HEK293 (cell line): ENCODE measurements around the gene PSMB11.

Experiments
- GLI2 ChIP-seq: fragments of 450-650 bp; formaldehyde crosslinking; IDR thresholded peaks from 2 replicates; pipeline ENCODE4; 2017; ENCODE audit warnings: missing biosample characterization, missing genetic modification characterization, low read depth, borderline replicate concordance
- GLI4 ChIP-seq: fragments of 450-650 bp; formaldehyde crosslinking; IDR thresholded peaks from 2 replicates; pipeline ENCODE4 v1.5.1; 2016; ENCODE audit warnings: missing biosample characterization, missing genetic modification characterization
- MYNN ChIP-seq: fragments of 450-650 bp; formaldehyde crosslinking; IDR thresholded peaks from 2 replicates; pipeline ENCODE4 v1.5.1; 2016; ENCODE audit warnings: missing biosample characterization, missing genetic modification characterization, borderline replicate concordance
- PRDM1 ChIP-seq: fragments of 450-650 bp; formaldehyde crosslinking; IDR thresholded peaks from 2 replicates; pipeline ENCODE4; 2016; ENCODE audit warnings: missing biosample characterization, missing genetic modification characterization
- SP2 ChIP-seq: fragments of 450-650 bp; formaldehyde crosslinking; IDR thresholded peaks from 2 replicates; pipeline ENCODE4 v1.5.1; 2016; ENCODE audit warnings: missing biosample characterization, missing genetic modification characterization
- SP7 ChIP-seq: fragments of 450-650 bp; formaldehyde crosslinking; IDR thresholded peaks from 2 replicates; pipeline ENCODE4 v1.5.1; 2016; ENCODE audit warnings: missing biosample characterization, missing genetic modification characterization
- TSHZ1 ChIP-seq: fragments of 450-650 bp; formaldehyde crosslinking; IDR thresholded peaks from 2 replicates; pipeline ENCODE4 v1.5.1; 2016; ENCODE audit warnings: missing biosample characterization, missing genetic modification characterization, borderline replicate concordance
- ZBTB48 ChIP-seq: fragments of 450-650 bp; formaldehyde crosslinking; IDR thresholded peaks from 2 replicates; pipeline ENCODE4 v1.5.1; 2016; ENCODE audit warnings: missing biosample characterization, missing genetic modification characterization
- ZBTB7A ChIP-seq: fragments of 450-650 bp; formaldehyde crosslinking; IDR thresholded peaks from 2 replicates; pipeline ENCODE4 v1.5.1; 2016; ENCODE audit warnings: low read depth, missing biosample characterization, missing genetic modification characterization
- ZNF132 ChIP-seq: fragments of 450-650 bp; formaldehyde crosslinking; IDR thresholded peaks from 2 replicates; pipeline ENCODE4 v1.5.1; 2017; ENCODE audit warnings: missing biosample characterization, missing genetic modification characterization, borderline replicate concordance
- ZNF148 ChIP-seq: fragments of 450-650 bp; formaldehyde crosslinking; IDR thresholded peaks from 2 replicates; pipeline ENCODE4 v1.5.0; 2017; ENCODE audit warnings: missing biosample characterization, missing genetic modification characterization, borderline replicate concordance
- ZNF157 ChIP-seq: fragments of 450-650 bp; formaldehyde crosslinking; IDR thresholded peaks from 2 replicates; pipeline ENCODE4 v1.5.1; 2016; ENCODE audit warnings: missing biosample characterization, missing genetic modification characterization
- ZNF16 ChIP-seq: fragments of 450-650 bp; formaldehyde crosslinking; IDR thresholded peaks from 2 replicates; pipeline ENCODE4 v1.5.1; 2016; ENCODE audit warnings: low read depth, missing biosample characterization, missing genetic modification characterization
- ZNF341 ChIP-seq: fragments of 450-650 bp; formaldehyde crosslinking; IDR thresholded peaks from 2 replicates; pipeline ENCODE4; 2016; ENCODE audit warnings: low read depth, missing biosample characterization, missing genetic modification characterization
- ZNF391 ChIP-seq: fragments of 450-650 bp; formaldehyde crosslinking; IDR thresholded peaks from 2 replicates; pipeline ENCODE4 v1.5.1; 2016; ENCODE audit warnings: low read depth, missing biosample characterization, missing genetic modification characterization, borderline replicate concordance
- ZNF394 ChIP-seq: fragments of 450-650 bp; formaldehyde crosslinking; IDR thresholded peaks from 2 replicates; pipeline ENCODE4 v1.5.1; 2016; ENCODE audit warnings: missing biosample characterization, missing genetic modification characterization, mild to moderate bottlenecking, moderate library complexity, borderline replicate concordance
- ZNF544 ChIP-seq: fragments of 450-650 bp; formaldehyde crosslinking; IDR thresholded peaks from 2 replicates; pipeline ENCODE4 v1.5.0; 2017; ENCODE audit warnings: missing biosample characterization, missing genetic modification characterization
- ZNF571 ChIP-seq: fragments of 450-650 bp; formaldehyde crosslinking; IDR thresholded peaks from 2 replicates; pipeline ENCODE4 v1.5.0; 2017; ENCODE audit warnings: missing biosample characterization, missing genetic modification characterization
- ZNF596 ChIP-seq: fragments of 450-650 bp; IDR thresholded peaks from 2 replicates; pipeline ENCODE4 v1.5.0; 2018; ENCODE audit warnings: missing biosample characterization, mild to moderate bottlenecking, missing genetic modification characterization, moderate library complexity
- ZNF600 ChIP-seq: fragments of 450-650 bp; formaldehyde crosslinking; IDR thresholded peaks from 2 replicates; pipeline ENCODE4 v1.5.1; 2016; ENCODE audit warnings: missing biosample characterization, missing genetic modification characterization
- ZNF623 ChIP-seq: fragments of 450-650 bp; formaldehyde crosslinking; IDR thresholded peaks from 2 replicates; pipeline ENCODE4 v1.5.1; 2016; ENCODE audit warnings: missing biosample characterization, missing genetic modification characterization
- ZNF658 ChIP-seq: fragments of 450-650 bp; formaldehyde crosslinking; IDR thresholded peaks from 2 replicates; pipeline ENCODE4; 2016; ENCODE audit warnings: missing biosample characterization, missing genetic modification characterization
- ZNF660 ChIP-seq: fragments of 450-650 bp; IDR thresholded peaks from 2 replicates; pipeline ENCODE4 v1.5.1; 2018; ENCODE audit warnings: missing biosample characterization, mild to moderate bottlenecking, missing genetic modification characterization
- ZNF664 ChIP-seq: fragments of 450-650 bp; formaldehyde crosslinking; IDR thresholded peaks from 2 replicates; pipeline ENCODE4 v1.5.1; 2016; ENCODE audit warnings: missing biosample characterization, missing genetic modification characterization
- ZNF768 ChIP-seq: fragments of 450-650 bp; formaldehyde crosslinking; IDR thresholded peaks from 2 replicates; pipeline ENCODE4 v1.5.1; 2018; ENCODE audit warnings: missing biosample characterization, mild to moderate bottlenecking, missing genetic modification characterization
- ZNF777 ChIP-seq: fragments of 450-650 bp; formaldehyde crosslinking; IDR thresholded peaks from 2 replicates; pipeline ENCODE4 v1.5.1; 2017; ENCODE audit warnings: missing biosample characterization, missing genetic modification characterization, borderline replicate concordance
- ZSCAN16 ChIP-seq: fragments of 450-650 bp; formaldehyde crosslinking; IDR thresholded peaks from 2 replicates; pipeline ENCODE4 v1.5.1; 2016; ENCODE audit warnings: missing biosample characterization, missing genetic modification characterization
- ZSCAN23 ChIP-seq: fragments of 450-650 bp; formaldehyde crosslinking; IDR thresholded peaks from 2 replicates; pipeline ENCODE4 v1.5.1; 2016; ENCODE audit warnings: missing biosample characterization, missing genetic modification characterization
- ZXDB ChIP-seq: fragments of 450-650 bp; formaldehyde crosslinking; IDR thresholded peaks from 2 replicates; pipeline ENCODE4 v1.5.1; 2016; ENCODE audit warnings: missing biosample characterization, missing genetic modification characterization
- TF ChIP-seq, protein P1 (sequence below): fragments of 450-650 bp; formaldehyde crosslinking; IDR thresholded peaks from 2 replicates; pipeline ENCODE4 v1.5.1; 2016; ENCODE audit warnings: missing biosample characterization, missing genetic modification characterization, low read depth
- TF ChIP-seq, protein P2 (sequence below): fragments of 450-650 bp; IDR thresholded peaks from 2 replicates; pipeline ENCODE4 v1.5.1; 2018; ENCODE audit warnings: missing biosample characterization, mild to moderate bottlenecking, missing genetic modification characterization

PSMB11 gene

DNA sequence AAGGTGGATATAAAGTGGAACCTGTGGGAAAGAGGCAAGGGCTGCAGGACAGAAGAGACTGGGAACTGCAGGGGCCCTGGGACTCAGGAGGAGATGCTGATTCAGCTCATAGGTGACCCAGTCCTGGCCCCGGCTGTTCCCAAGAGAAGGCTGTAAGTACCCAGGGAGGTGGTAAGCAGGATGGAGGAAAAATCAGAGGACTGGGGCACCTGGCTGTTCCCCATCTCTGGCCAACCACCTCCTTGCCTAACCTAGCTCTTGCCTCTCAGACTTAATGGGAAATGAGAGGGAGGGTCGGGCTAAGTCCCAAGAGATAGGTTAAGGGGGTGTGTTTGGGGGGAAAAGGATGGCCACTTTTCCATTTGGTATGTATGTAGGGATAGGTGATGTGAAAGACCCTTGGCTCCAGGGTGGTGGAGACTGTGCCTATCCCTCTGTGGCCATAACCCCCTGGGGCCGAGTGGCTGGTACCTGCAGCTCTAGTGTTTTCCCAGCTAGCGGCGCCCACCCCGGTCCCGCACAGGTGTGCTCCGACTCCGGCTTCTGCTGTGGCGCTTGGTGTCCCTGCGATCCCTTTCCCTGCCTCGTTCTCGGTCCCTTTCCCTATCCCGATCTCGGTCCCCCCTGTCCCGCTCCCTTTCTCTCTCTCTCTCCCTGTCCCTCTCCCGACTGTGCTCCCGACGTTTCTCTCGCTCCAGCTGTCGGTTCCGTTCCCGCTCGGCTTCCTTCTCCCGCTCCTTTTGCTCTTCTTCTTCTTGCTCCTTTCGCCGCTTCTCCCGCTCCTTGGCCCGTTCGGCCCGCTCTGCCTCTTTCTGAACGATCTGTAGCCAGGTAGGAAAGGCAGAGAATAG lies 16.9 kb downstream of the PSMB11 start (continued):
- TF ChIP-seq, protein P1, sequence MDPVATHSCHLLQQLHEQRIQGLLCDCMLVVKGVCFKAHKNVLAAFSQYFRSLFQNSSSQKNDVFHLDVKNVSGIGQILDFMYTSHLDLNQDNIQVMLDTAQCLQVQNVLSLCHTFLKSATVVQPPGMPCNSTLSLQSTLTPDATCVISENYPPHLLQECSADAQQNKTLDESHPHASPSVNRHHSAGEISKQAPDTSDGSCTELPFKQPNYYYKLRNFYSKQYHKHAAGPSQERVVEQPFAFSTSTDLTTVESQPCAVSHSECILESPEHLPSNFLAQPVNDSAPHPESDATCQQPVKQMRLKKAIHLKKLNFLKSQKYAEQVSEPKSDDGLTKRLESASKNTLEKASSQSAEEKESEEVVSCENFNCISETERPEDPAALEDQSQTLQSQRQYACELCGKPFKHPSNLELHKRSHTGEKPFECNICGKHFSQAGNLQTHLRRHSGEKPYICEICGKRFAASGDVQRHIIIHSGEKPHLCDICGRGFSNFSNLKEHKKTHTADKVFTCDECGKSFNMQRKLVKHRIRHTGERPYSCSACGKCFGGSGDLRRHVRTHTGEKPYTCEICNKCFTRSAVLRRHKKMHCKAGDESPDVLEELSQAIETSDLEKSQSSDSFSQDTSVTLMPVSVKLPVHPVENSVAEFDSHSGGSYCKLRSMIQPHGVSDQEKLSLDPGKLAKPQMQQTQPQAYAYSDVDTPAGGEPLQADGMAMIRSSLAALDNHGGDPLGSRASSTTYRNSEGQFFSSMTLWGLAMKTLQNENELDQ = no peak
- TF ChIP-seq ZSCAN16 (tag by site-specific recombination) (no peak), ZNF596 (tag by site-specific recombination) (peak; percentile 81), ZNF157 (tag by site-specific recombination) (no peak), ZBTB7A (tag by site-specific recombination) (0 out of 2 replicates have a peak, but pooled peaks have one; percentile 21), ZNF394 (tag by site-specific recombination) (no peak), GLI4 (no peak), ZNF132 (no peak), PRDM1 (tag by site-specific recombination) (peak; percentile 60), ZNF658 (tag by site-specific recombination) (no peak), MYNN (tag by site-specific recombination) (no peak), ZNF544 (tag by site-specific recombination) (no peak), ZBTB48 (tag by site-specific recombination) (peak; percentile 50; the same call in 1 of the 2 replicates), ZNF600 (tag by site-specific recombination) (peak; percentile 88; the same call in 1 of the 2 replicates), ZSCAN23 (tag by site-specific recombination) (no peak), ZXDB (no peak), TSHZ1 (no peak), ZNF571 (tag by site-specific recombination) (no peak), ZNF768 (no peak), ZNF16 (no peak), ZNF391 (tag by site-specific recombination) (no peak), ZNF148 (tag by site-specific recombination) (no peak), ZNF660 (no peak), ZNF664 (no peak), SP7 (tag by site-specific recombination) (no peak), ZNF341 (peak; percentile 75), GLI2 (tag by site-specific recombination) (no peak), SP2 (tag by site-specific recombination) (no peak), ZNF623 (tag by site-specific recombination) (no peak), ZNF777 (tag by site-specific recombination) (no peak)
- TF ChIP-seq, protein P2, sequence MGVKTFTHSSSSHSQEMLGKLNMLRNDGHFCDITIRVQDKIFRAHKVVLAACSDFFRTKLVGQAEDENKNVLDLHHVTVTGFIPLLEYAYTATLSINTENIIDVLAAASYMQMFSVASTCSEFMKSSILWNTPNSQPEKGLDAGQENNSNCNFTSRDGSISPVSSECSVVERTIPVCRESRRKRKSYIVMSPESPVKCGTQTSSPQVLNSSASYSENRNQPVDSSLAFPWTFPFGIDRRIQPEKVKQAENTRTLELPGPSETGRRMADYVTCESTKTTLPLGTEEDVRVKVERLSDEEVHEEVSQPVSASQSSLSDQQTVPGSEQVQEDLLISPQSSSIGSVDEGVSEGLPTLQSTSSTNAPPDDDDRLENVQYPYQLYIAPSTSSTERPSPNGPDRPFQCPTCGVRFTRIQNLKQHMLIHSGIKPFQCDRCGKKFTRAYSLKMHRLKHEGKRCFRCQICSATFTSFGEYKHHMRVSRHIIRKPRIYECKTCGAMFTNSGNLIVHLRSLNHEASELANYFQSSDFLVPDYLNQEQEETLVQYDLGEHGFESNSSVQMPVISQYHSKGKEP (tag by site-specific recombination) = no peak
